SK-N-MC (cell line): ENCODE measurements around the gene BORCS6.

Source experiments
- EZH2 ChIP-seq: fragments of 200-600 bp; sonication (generic); IDR thresholded peaks from one replicate; pipeline ENCODE4 v1.6.1; 2017; ENCODE audit warnings: antibody characterized with exemption
- FOXP2 ChIP-seq: optimal IDR thresholded peaks from 2 replicates; pipeline ENCODE3; 2011; ENCODE audit warnings: mild to moderate bottlenecking, moderate library complexity; ENCODE audit not compliant: insufficient read depth; ENCODE audit errors: extremely low read length, control extremely low read depth
- POLR2AphosphoS5 ChIP-seq: IDR thresholded peaks from 2 replicates; pipeline ENCODE4 v1.6.1; 2012; ENCODE audit warnings: mild to moderate bottlenecking, low read depth, low read length, borderline replicate concordance

- TF ChIP-seq POLR2AphosphoS5 = no peak
- TF ChIP-seq EZH2 = no peak
- no peak for TF ChIP-seq FOXP2
These were observed 31.5 kb downstream of the BORCS6 start for GRCh38 chr17:8158267-8159031.
